AG04449 (cell line): ENCODE measurements around the gene STRAP.
"Not testable (repeated sequence)": the region's sequence is repeated elsewhere in the genome, so short reads cannot be mapped to it uniquely, and the experiment has no call there.

Experiments used
- CTCF ChIA-PET: fragments of 350-600 bp; formaldehyde crosslinking; extraction: SDS; loops from one replicate; lab custom pipeline; 2021; ENCODE audit warnings: antibody characterized with exemption; lab: Yijun Ruan, JAX
- POLR2A ChIA-PET: fragments of 400-600, 350-600 bp; formaldehyde crosslinking; extraction: SDS; loops from one replicate; lab custom pipeline; 2020; ENCODE audit warnings: antibody characterized with exemption, inconsistent platforms; lab: Yijun Ruan, JAX
- DNase-seq: peaks from one replicate; pipeline ENCODE4 v3.0.0-alpha.2; 2010; ENCODE audit warnings: low read depth, low spot score
- H3K4me3 ChIP-seq: 2 replicates; pipeline ENCODE4 v1.5.1; 2011; ENCODE audit warnings: low read depth, mild to moderate bottlenecking, control low read depth, low read length
- TF ChIP-seq, protein P1 (sequence below): IDR thresholded peaks from one replicate; pipeline ENCODE4 v1.5.1; 2011; ENCODE audit warnings: mild to moderate bottlenecking, moderate library complexity, low read length, control low read depth, inconsistent platforms; ENCODE audit not compliant: insufficient read depth; ENCODE audit errors: missing control alignments

The STRAP gene

DNA sequence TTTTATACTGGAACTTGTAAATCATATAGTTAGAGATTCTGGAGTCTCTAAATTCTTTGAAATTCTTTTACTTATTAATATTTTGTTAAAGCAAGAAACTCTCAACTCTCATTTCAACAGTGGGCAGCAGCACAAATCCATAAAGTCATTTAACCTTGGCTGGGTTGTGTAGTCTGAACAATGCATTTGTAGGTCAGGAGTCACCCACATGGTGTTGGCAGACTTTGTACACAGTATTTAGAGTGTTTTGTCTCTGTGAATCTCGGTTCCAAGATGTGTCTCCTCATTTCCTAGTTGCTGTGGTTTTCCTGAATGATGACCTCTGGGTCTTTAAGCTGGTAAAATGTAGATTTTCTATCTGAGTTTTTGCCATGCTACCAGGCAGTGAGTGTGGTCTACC, 20.8 kb upstream of the STRAP start:
- DNase-seq, result no peak
- ChIA-PET POLR2A (no interaction called here), CTCF (interaction anchor here (1.3 to 2.0 kb wide), 5 partner anchors 12 to 329 kb away, joined by 3 to 7 read pairs (median 4); no protein-coding TSS in a partner anchor)
- TF ChIP-seq, protein P1, sequence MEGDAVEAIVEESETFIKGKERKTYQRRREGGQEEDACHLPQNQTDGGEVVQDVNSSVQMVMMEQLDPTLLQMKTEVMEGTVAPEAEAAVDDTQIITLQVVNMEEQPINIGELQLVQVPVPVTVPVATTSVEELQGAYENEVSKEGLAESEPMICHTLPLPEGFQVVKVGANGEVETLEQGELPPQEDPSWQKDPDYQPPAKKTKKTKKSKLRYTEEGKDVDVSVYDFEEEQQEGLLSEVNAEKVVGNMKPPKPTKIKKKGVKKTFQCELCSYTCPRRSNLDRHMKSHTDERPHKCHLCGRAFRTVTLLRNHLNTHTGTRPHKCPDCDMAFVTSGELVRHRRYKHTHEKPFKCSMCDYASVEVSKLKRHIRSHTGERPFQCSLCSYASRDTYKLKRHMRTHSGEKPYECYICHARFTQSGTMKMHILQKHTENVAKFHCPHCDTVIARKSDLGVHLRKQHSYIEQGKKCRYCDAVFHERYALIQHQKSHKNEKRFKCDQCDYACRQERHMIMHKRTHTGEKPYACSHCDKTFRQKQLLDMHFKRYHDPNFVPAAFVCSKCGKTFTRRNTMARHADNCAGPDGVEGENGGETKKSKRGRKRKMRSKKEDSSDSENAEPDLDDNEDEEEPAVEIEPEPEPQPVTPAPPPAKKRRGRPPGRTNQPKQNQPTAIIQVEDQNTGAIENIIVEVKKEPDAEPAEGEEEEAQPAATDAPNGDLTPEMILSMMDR, result no peak
- no peak overlapping the region for H3K4me3 ChIP-seq

DNA sequence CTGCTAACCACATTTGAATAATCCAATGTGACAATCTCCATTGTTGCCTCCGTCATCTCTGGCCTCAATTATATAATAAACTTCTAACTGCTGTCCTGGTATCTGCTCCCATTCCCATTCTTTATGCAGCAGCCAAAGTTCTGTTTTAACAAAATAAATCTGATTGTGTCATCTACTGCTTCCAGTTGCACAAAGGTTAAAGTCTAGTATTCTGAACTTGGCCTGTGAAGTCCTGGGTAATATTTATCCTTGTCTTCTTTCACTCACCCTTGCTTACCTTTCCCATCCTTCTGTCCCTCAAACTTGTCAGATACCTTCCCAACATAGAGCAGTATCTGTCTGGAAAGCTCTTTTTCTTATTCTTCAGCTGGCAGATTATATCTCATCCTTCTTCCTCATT, 19.3 kb upstream of the STRAP start:
- TF ChIP-seq, protein P1, result no peak
- no peak for DNase-seq
- POLR2A ChIA-PET, result interaction anchor here (0.7 kb wide), 1 partner anchor 25 kb away, joined by 3 read pairs; no protein-coding TSS in a partner anchor
- no peak overlapping the region for H3K4me3 ChIP-seq
- CTCF ChIA-PET, result interaction anchor here (0.9 to 1.3 kb wide), 5 partner anchors 273 to 340 kb away, joined by 3 to 12 read pairs (median 4); no protein-coding TSS in a partner anchor

- no peak for DNase-seq
- CTCF ChIA-PET, result interaction anchor here (0.6 to 1.3 kb wide), 7 partner anchors 273 to 340 kb away, joined by 3 to 12 read pairs (median 4); no protein-coding TSS in a partner anchor
- TF ChIP-seq, protein P1, result no peak
- POLR2A ChIA-PET, result interaction anchor here (0.7 kb wide), 1 partner anchor 26 kb away, joined by 3 read pairs; no protein-coding TSS in a partner anchor
- H3K4me3 ChIP-seq, result no peak overlapping the region
Measured at GRCh38 chr12:15863372-15863771, 18.8 kb upstream of the STRAP start.

GRCh38 chr12:15863984-15864383, 18.2 kb upstream of the STRAP start:
- TF ChIP-seq, protein P1, result no peak
- no peak for DNase-seq
- H3K4me3 ChIP-seq, result no peak overlapping the region
- ChIA-PET POLR2A (no interaction called here), CTCF (interaction anchor here (0.9 to 1.3 kb wide), 6 partner anchors 274 to 341 kb away, joined by 3 to 12 read pairs (median 4); no protein-coding TSS in a partner anchor)

- DNase-seq, result no peak
- TF ChIP-seq, protein P1, result no peak
- POLR2A ChIA-PET, result no interaction called here
- no peak overlapping the region for H3K4me3 ChIP-seq
- CTCF ChIA-PET, result no interaction called here
Measured at GRCh38 chr12:15868186-15868585, 14.0 kb upstream of the STRAP start.

DNA sequence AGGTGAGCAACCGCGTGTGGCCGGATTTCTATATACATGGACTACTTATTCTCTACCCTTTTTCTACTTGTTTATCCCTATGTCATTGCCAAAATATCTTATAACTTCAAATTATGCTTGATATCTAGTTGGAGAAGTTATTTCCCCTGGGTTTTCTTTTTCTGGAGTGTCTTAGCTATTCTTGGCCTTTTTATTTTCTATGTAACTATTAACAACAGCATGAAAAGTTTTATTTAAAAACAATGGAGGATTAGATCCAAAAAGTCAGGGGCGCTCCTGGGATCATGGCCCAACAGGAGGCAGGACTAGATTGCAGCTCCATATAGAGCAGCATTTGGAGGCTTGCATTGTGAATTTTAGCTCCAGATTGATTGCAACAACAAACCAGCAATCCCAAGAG, 8.6 kb upstream of the STRAP start:
- POLR2A ChIA-PET, result no interaction called here
- CTCF ChIA-PET, result interaction anchor here (2.0 kb wide), 1 partner anchor 341 kb away, joined by 8 read pairs; no protein-coding TSS in a partner anchor
- H3K4me3 ChIP-seq, result no peak overlapping the region
- no peak for DNase-seq
- TF ChIP-seq, protein P1, result no peak

GRCh38 chr12:15874556-15875145, 7.5 kb upstream of the STRAP start:
- POLR2A ChIA-PET, DNase-seq, H3K4me3 ChIP-seq: not testable (repeated sequence)
- CTCF ChIA-PET, result interaction anchor here (1.4 to 2.0 kb wide), 2 partner anchors 285 to 342 kb away, joined by 3 to 8 read pairs; no protein-coding TSS in a partner anchor
